Measurements from ENCODE around the gene MRPL51.
A peak's percentile ranks its signal among the peaks of the same experiment; 100 is the strongest.
"Not testable (repeated sequence)": the region's sequence is repeated elsewhere in the genome, so short reads cannot be mapped to it uniquely, and the experiment has no call there.

MRPL51 gene

GRCh38 chr12:6530576-6531260 is 37.7 kb upstream of the MRPL51 start:
- no peak for DNase-seq

GRCh38 chr12:6529291-6529737 is 36.3 kb upstream of the MRPL51 start:
- no peak for DNase-seq

- DNase-seq: no peak
These were observed 35.6 kb upstream of the MRPL51 start for GRCh38 chr12:6528539-6529235.

GRCh38 chr12:6527711-6528110 is 34.6 kb upstream of the MRPL51 start:
- no peak for DNase-seq

- DNase-seq: no peak
These were observed 33.9 kb upstream of the MRPL51 start for GRCh38 chr12:6526766-6527525.

- DNase-seq: no peak
These were observed 33.1 kb upstream of the MRPL51 start for GRCh38 chr12:6526201-6526600.

GRCh38 chr12:6524648-6525047 is 31.6 kb upstream of the MRPL51 start:
- DNase-seq: no peak

- DNase-seq: no peak
These were observed 30.6 kb upstream of the MRPL51 start for GRCh38 chr12:6523708-6524107.

GRCh38 chr12:6522193-6522592 is 29.1 kb upstream of the MRPL51 start:
- DNase-seq: no peak

- DNase-seq: no peak
These were observed 27.1 kb upstream of the MRPL51 start for GRCh38 chr12:6520186-6520585.

- no peak for DNase-seq
These were observed 15.0 kb upstream of the MRPL51 start for GRCh38 chr12:6508087-6508486.

- no peak for DNase-seq
These were observed 14.3 kb upstream of the MRPL51 start for GRCh38 chr12:6507102-6507998.

GRCh38 chr12:6500466-6500865 is 7.4 kb upstream of the MRPL51 start:
- no peak for DNase-seq

- DNase-seq: not testable (repeated sequence)
These were observed 4.2 kb upstream of the MRPL51 start for GRCh38 chr12:6497291-6497690.

- DNase-seq: no peak
These were observed 1.9 kb upstream of the MRPL51 start for GRCh38 chr12:6494968-6495367.

GRCh38 chr12:6494258-6494743 is 1.2 kb upstream of the MRPL51 start:
- no peak for DNase-seq

- DNase-seq: peak; percentile 97
These were observed 615 bp upstream of the MRPL51 start, which contains the start of gene NCAPD2 for GRCh38 chr12:6493497-6494257. TSS of gene NCAPD2 (plus strand) at chr12:6494102. CDS start at chr12:6495099, 997 bp downstream.

GRCh38 chr12:6490673-6491072 is 2.4 kb downstream of the MRPL51 start:
- DNase-seq: not testable (repeated sequence)

- no peak for DNase-seq
These were observed 3.6 kb downstream of the MRPL51 start for GRCh38 chr12:6489449-6489848.

- no peak for DNase-seq
These were observed 4.8 kb downstream of the MRPL51 start for GRCh38 chr12:6488240-6488639.

- no peak for DNase-seq
These were observed 14.6 kb downstream of the MRPL51 start for GRCh38 chr12:6478416-6478815.
